Trophoblast cell (in vitro differentiated cells and primary cell): ENCODE results near the gene SND1.

Experiments used
- DNase-seq, 2 donors: peaks; one replicate each; pipeline ENCODE4 v3.0.0-alpha.2; 2016
- H2AFZ ChIP-seq: 2 replicates; pipeline ENCODE4 v1.6.1; 2013; ENCODE audit warnings: low read length, moderate library complexity, mild to moderate bottlenecking; ENCODE audit not compliant: insufficient read depth, poor library complexity
- H2AK5ac ChIP-seq: 2 replicates; pipeline ENCODE4 v1.6.1; 2013; ENCODE audit warnings: mild to moderate bottlenecking, low read length
- H2BK120ac ChIP-seq: 2 replicates; pipeline ENCODE4 v1.6.1; 2013; ENCODE audit warnings: low read length, mild to moderate bottlenecking, moderate library complexity; ENCODE audit not compliant: insufficient read depth, poor library complexity
- H2BK12ac ChIP-seq: 2 replicates; pipeline ENCODE4 v1.6.1; 2013; ENCODE audit warnings: mild to moderate bottlenecking, low read length, moderate library complexity
- H2BK5ac ChIP-seq: 2 replicates; pipeline ENCODE4 v1.6.1; 2013; ENCODE audit warnings: low read length, low read depth, moderate library complexity, mild to moderate bottlenecking; ENCODE audit not compliant: poor library complexity
- H3K14ac ChIP-seq: 2 replicates; pipeline ENCODE4 v1.6.1; 2013; ENCODE audit warnings: mild to moderate bottlenecking, low read length
- H3K18ac ChIP-seq: 2 replicates; pipeline ENCODE4 v1.6.1; 2013; ENCODE audit warnings: mild to moderate bottlenecking, low read length
- H3K23ac ChIP-seq: 2 replicates; pipeline ENCODE4 v1.6.1; 2013; ENCODE audit warnings: low read length
- H3K27ac ChIP-seq: 2 replicates; pipeline ENCODE4 v1.5.1; 2013; ENCODE audit warnings: low read depth, mild to moderate bottlenecking, inconsistent platforms, low read length, moderate library complexity
- H3K27me3 ChIP-seq: 2 replicates; pipeline ENCODE4 v1.6.1; 2013; ENCODE audit warnings: inconsistent platforms, mild to moderate bottlenecking, low read length, moderate library complexity; ENCODE audit not compliant: insufficient read depth
- H3K36me3 ChIP-seq, 2 experiments: 1 replicate in 1 of 2; 2 replicates in 1 of 2; pipeline ENCODE4 v1.6.1; 2013; ENCODE audit warnings: low read length in 2 of 2, mild to moderate bottlenecking in 2 of 2, moderate library complexity in 1 of 2; ENCODE audit not compliant: insufficient read depth in 2 of 2, control insufficient read depth in 1 of 2
- H3K4ac ChIP-seq: 2 replicates; pipeline ENCODE4 v1.6.1; 2013; ENCODE audit warnings: low read depth, mild to moderate bottlenecking, low read length, moderate library complexity
- H3K4me1 ChIP-seq, 2 experiments: 1 replicate in 1 of 2; 2 replicates in 1 of 2; pipeline ENCODE4 v1.6.1; 2013; ENCODE audit warnings: low read length in 2 of 2, mild to moderate bottlenecking in 2 of 2, moderate library complexity in 1 of 2; ENCODE audit not compliant: insufficient read depth in 2 of 2, control insufficient read depth in 1 of 2
- H3K4me2 ChIP-seq: 2 replicates; pipeline ENCODE4 v1.6.1; 2013; ENCODE audit warnings: inconsistent platforms, mild to moderate bottlenecking, low read length, moderate library complexity
- H3K4me3 ChIP-seq: 2 replicates; pipeline ENCODE4 v1.5.1; 2013; ENCODE audit warnings: mild to moderate bottlenecking, low read depth, low read length, inconsistent platforms
- H3K79me1 ChIP-seq: one replicate; pipeline ENCODE4 v1.6.1; 2013; ENCODE audit warnings: low read length
- H3K79me2 ChIP-seq: 2 replicates; pipeline ENCODE4 v1.6.1; 2013; ENCODE audit warnings: low read length, mild to moderate bottlenecking; ENCODE audit not compliant: control insufficient read depth, insufficient read depth, poor library complexity
- H3K9ac ChIP-seq: 2 replicates; pipeline ENCODE4 v1.6.1; 2013; ENCODE audit warnings: mild to moderate bottlenecking, low read length
- H3K9me3 ChIP-seq: 2 replicates; pipeline ENCODE4 v1.6.1; 2013; ENCODE audit warnings: low read depth, mild to moderate bottlenecking, control low read depth, inconsistent platforms, low read length; ENCODE audit not compliant: insufficient read depth
- H4K12ac ChIP-seq: 2 replicates; pipeline ENCODE4 v1.6.1; 2013; ENCODE audit warnings: low read depth, mild to moderate bottlenecking, low read length, moderate library complexity
- H4K8ac ChIP-seq: 2 replicates; pipeline ENCODE4 v1.6.1; 2013; ENCODE audit warnings: low read depth, mild to moderate bottlenecking, low read length, moderate library complexity
- H4K91ac ChIP-seq: one replicate; pipeline ENCODE4 v1.6.1; 2013; ENCODE audit warnings: low read depth, mild to moderate bottlenecking, low read length, moderate library complexity
- WGBS: extraction: QIAGEN DNeasy Blood & Tissue Kit; methylation state at CpG from one replicate; pipeline ENCODE4 v1.1.7; 2013; ENCODE audit warnings: missing lambda C conversion rate; ENCODE audit not compliant: insufficient read length, insufficient coverage; ENCODE audit errors: extremely low coverage; 5-methylcytosine and 5-hydroxymethylcytosine counted together

The SND1 gene

GRCh38 chr7:128000048-128000447 lies 348.1 kb downstream of the SND1 start:
- H3K36me3 ChIP-seq: peaks cover 2 to 4% of the 10 kb centered on the region in 2 experiments
- peaks cover 1% of the 10 kb centered on the region for H3K79me2 ChIP-seq
- no peak overlapping the region for H2BK5ac ChIP-seq
- H3K9ac ChIP-seq: no peak overlapping the region
- peaks cover 13 to 17% of the 10 kb centered on the region in 2 experiments for H3K4me1 ChIP-seq
- WGBS: no CpG with 5 or more reads among the region's 1 CpG
- H3K79me1 ChIP-seq: peaks cover 2% of the 10 kb centered on the region
- H3K9me3 ChIP-seq: no peaks in the 10 kb centered on the region
- H3K27me3 ChIP-seq: no peaks in the 10 kb centered on the region
- no peak overlapping the region for H3K14ac ChIP-seq
- no peak for DNase-seq
- no peak overlapping the region for H4K91ac ChIP-seq
- H3K4me2 ChIP-seq: no peak overlapping the region
- no peak overlapping the region for H3K27ac ChIP-seq
- no peak overlapping the region for H2AFZ ChIP-seq
- H3K4ac ChIP-seq: no peak overlapping the region
- no peak overlapping the region for H4K12ac ChIP-seq
- no peak overlapping the region for H2BK120ac ChIP-seq
- H3K4me3 ChIP-seq: no peak overlapping the region
- H2AK5ac ChIP-seq: no peak overlapping the region
- H3K23ac ChIP-seq: no peak overlapping the region
- H4K8ac ChIP-seq: no peak overlapping the region
- H3K18ac ChIP-seq: no peak overlapping the region
- no peak overlapping the region for H2BK12ac ChIP-seq

GRCh38 chr7:128000854-128001265 lies 348.9 kb downstream of the SND1 start:
- Histone ChIP-seq H3K9me3 (no peaks in the 10 kb centered on the region), H4K8ac (no peak overlapping the region), H3K36me3 (peaks cover 2 to 4% of the 10 kb centered on the region in 2 experiments)

GRCh38 chr7:128003167-128003566 lies 351.2 kb downstream of the SND1 start:
- H3K36me3 ChIP-seq: peaks cover 2 to 7% of the 10 kb centered on the region in 2 experiments
- H3K14ac ChIP-seq: no peak overlapping the region
- H3K4ac ChIP-seq: no peak overlapping the region
- no peak overlapping the region for H3K23ac ChIP-seq
- H3K79me1 ChIP-seq: no peaks in the 10 kb centered on the region
- H2AFZ ChIP-seq: no peak overlapping the region
- H3K27ac ChIP-seq: no peak overlapping the region
- no peak overlapping the region for H2AK5ac ChIP-seq
- no peak overlapping the region for H4K91ac ChIP-seq
- no peak overlapping the region for H3K4me2 ChIP-seq
- DNase-seq: no peak
- no peaks in the 10 kb centered on the region for H3K9me3 ChIP-seq
- no peak overlapping the region for H2BK5ac ChIP-seq
- H4K8ac ChIP-seq: no peak overlapping the region
- H3K9ac ChIP-seq: no peak overlapping the region
- WGBS: no CpG with 5 or more reads among the region's 3 CpGs
- H3K18ac ChIP-seq: no peak overlapping the region
- H3K4me3 ChIP-seq: no peak overlapping the region
- no peak overlapping the region for H2BK120ac ChIP-seq
- no peaks in the 10 kb centered on the region for H3K4me1 ChIP-seq
- H3K79me2 ChIP-seq: peaks cover 1% of the 10 kb centered on the region
- H2BK12ac ChIP-seq: no peak overlapping the region
- H3K27me3 ChIP-seq: no peaks in the 10 kb centered on the region
- H4K12ac ChIP-seq: no peak overlapping the region

More at GRCh38 chr7:128000854-128001265, 348.9 kb downstream of the SND1 start:
- H2AFZ ChIP-seq: no peak overlapping the region
- H3K18ac ChIP-seq: no peak overlapping the region
- no peak overlapping the region for H2BK120ac ChIP-seq
- H3K79me1 ChIP-seq: peaks cover under 1% of the 10 kb centered on the region
- H3K4me2 ChIP-seq: no peak overlapping the region
- H3K4me1 ChIP-seq: peaks cover 9% of the 10 kb centered on the region in 2 experiments
- H3K27me3 ChIP-seq: no peaks in the 10 kb centered on the region
- WGBS: no CpG with 5 or more reads among the region's 6 CpGs
- no peak overlapping the region for H3K27ac ChIP-seq
- no peak for DNase-seq
- no peak overlapping the region for H4K91ac ChIP-seq
- peaks cover 1% of the 10 kb centered on the region for H3K79me2 ChIP-seq
- H3K23ac ChIP-seq: no peak overlapping the region
- H3K4me3 ChIP-seq: no peak overlapping the region
- H3K4ac ChIP-seq: no peak overlapping the region
- no peak overlapping the region for H2BK12ac ChIP-seq
- no peak overlapping the region for H2BK5ac ChIP-seq
- no peak overlapping the region for H2AK5ac ChIP-seq
- H4K12ac ChIP-seq: no peak overlapping the region
- no peak overlapping the region for H3K9ac ChIP-seq
- no peak overlapping the region for H3K14ac ChIP-seq

GRCh38 chr7:128003787-128004186 lies 351.8 kb downstream of the SND1 start:
- no peak overlapping the region for H3K4me2 ChIP-seq
- no peak overlapping the region for H3K9ac ChIP-seq
- no peak overlapping the region for H2AK5ac ChIP-seq
- no peak overlapping the region for H3K4me3 ChIP-seq
- no peak for DNase-seq
- H3K79me2 ChIP-seq: peaks cover 1% of the 10 kb centered on the region
- no peaks in the 10 kb centered on the region for H3K79me1 ChIP-seq
- no peak overlapping the region for H2AFZ ChIP-seq
- H3K4ac ChIP-seq: no peak overlapping the region
- no peak overlapping the region for H2BK5ac ChIP-seq
- no peaks in the 10 kb centered on the region for H3K4me1 ChIP-seq
- no peak overlapping the region for H3K27ac ChIP-seq
- H3K36me3 ChIP-seq: peaks cover 0 to 7% of the 10 kb centered on the region in 2 experiments
- H3K27me3 ChIP-seq: no peaks in the 10 kb centered on the region
- H4K12ac ChIP-seq: no peak overlapping the region
- no peak overlapping the region for H2BK120ac ChIP-seq
- no peaks in the 10 kb centered on the region for H3K9me3 ChIP-seq
- H2BK12ac ChIP-seq: no peak overlapping the region
- no peak overlapping the region for H4K8ac ChIP-seq
- WGBS: no CpG with 5 or more reads among the region's 2 CpGs
- no peak overlapping the region for H3K23ac ChIP-seq
- no peak overlapping the region for H3K14ac ChIP-seq
- no peak overlapping the region for H3K18ac ChIP-seq
- H4K91ac ChIP-seq: no peak overlapping the region
